Measurements from ENCODE around the gene SETD1B.
A peak's percentile ranks its signal among the peaks of the same experiment; 100 is the strongest.

The SETD1B gene

DNA sequence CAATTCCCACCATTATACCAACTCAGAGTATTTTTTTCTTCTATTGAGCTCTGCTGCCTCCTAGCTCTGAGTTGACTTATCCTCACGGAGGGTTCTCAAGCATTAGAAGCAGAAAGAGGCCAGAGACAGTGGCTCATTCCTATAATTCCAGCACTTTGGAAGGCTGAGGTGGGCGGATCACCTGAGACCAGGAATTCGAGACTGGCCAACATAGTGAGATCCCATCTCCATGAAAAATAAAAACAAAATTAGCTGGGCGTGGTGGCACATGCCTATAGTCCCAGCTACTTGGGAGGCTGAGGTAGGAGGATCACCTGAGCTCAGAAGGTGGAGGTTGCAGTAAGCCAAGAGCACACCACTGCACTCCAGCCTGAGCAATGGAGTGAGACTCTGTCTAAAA, 33.9 kb downstream of the SETD1B start:
- H4K20me1 ChIP-seq (ENCODE audit: control insufficient read depth, insufficient read depth, low read depth, low read length): no peaks in the 10 kb centered on the region
- no peak overlapping the region for H3K4me2 ChIP-seq (ENCODE audit: low read length)
- no peaks in the 10 kb centered on the region for H3K36me3 ChIP-seq (ENCODE audit: control insufficient read depth, low read length)
- H3K27ac ChIP-seq (ENCODE audit: low read depth, low read length): no peak overlapping the region
- H3K27me3 ChIP-seq (ENCODE audit: control insufficient read depth, low read length): peaks cover 23% of the 10 kb centered on the region
- H3K4me3 ChIP-seq (ENCODE audit: low read length): no peak overlapping the region
- H3K9me2 ChIP-seq (replicated peaks; ENCODE audit: control insufficient read depth, low read length): no peaks in the 10 kb centered on the region
- H3K4me1 ChIP-seq (ENCODE audit: control insufficient read depth, low read length): peaks cover 16% of the 10 kb centered on the region
- no peaks in the 10 kb centered on the region for H3K79me2 ChIP-seq (ENCODE audit: control insufficient read depth, low read length)
- peaks cover 7% of the 10 kb centered on the region; the same call in 1 of the 2 replicates for H3F3A ChIP-seq (ENCODE audit: control insufficient read depth, insufficient read depth)
- TF ChIP-seq, protein P1, sequence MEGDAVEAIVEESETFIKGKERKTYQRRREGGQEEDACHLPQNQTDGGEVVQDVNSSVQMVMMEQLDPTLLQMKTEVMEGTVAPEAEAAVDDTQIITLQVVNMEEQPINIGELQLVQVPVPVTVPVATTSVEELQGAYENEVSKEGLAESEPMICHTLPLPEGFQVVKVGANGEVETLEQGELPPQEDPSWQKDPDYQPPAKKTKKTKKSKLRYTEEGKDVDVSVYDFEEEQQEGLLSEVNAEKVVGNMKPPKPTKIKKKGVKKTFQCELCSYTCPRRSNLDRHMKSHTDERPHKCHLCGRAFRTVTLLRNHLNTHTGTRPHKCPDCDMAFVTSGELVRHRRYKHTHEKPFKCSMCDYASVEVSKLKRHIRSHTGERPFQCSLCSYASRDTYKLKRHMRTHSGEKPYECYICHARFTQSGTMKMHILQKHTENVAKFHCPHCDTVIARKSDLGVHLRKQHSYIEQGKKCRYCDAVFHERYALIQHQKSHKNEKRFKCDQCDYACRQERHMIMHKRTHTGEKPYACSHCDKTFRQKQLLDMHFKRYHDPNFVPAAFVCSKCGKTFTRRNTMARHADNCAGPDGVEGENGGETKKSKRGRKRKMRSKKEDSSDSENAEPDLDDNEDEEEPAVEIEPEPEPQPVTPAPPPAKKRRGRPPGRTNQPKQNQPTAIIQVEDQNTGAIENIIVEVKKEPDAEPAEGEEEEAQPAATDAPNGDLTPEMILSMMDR (IDR thresholded peaks at IDR 0.05; ENCODE audit: low read depth, low read length, poor library complexity, severe bottlenecking): peak; percentile 6
- no peak for TF ChIP-seq EZH2phosphoT487 (IDR thresholded peaks at IDR 0.05; ENCODE audit: borderline replicate concordance, low read length)
- no peaks in the 10 kb centered on the region for H3K9me3 ChIP-seq (ENCODE audit: control insufficient read depth, insufficient read depth, low read length)

DNA sequence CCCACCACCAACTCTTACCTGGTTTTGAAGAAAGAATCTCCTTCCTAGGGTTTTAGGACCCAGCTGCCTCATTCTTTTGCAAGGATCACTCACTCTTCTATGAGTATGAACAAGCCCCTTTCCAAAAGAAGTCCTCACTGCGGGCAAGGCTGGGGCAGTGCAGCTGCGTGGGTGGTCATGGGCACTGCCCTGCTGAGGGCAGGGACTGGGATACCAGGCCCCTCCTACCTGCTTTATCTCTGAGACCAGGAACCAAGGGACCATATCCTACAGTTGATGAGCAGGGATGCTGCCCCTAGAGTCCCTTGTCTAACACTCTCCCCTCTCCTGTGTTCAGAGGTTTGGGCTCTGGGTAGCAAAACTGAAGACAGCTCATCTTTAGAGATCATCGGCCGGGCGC, 34.3 kb downstream of the SETD1B start:
- TF ChIP-seq, protein P1 (IDR thresholded peaks at IDR 0.05; ENCODE audit: low read depth, low read length, poor library complexity, severe bottlenecking): no peak
- Histone ChIP-seq H3K4me1 (ENCODE audit: control insufficient read depth, low read length) (peaks cover 16% of the 10 kb centered on the region), H3K36me3 (ENCODE audit: control insufficient read depth, low read length) (no peaks in the 10 kb centered on the region), H3K9me2 (replicated peaks; ENCODE audit: control insufficient read depth, low read length) (no peaks in the 10 kb centered on the region), H3K27ac (ENCODE audit: low read depth, low read length) (no peak overlapping the region), H3K4me3 (ENCODE audit: low read length) (no peak overlapping the region), H3K79me2 (ENCODE audit: control insufficient read depth, low read length) (no peaks in the 10 kb centered on the region), H3K9me3 (ENCODE audit: control insufficient read depth, insufficient read depth, low read length) (no peaks in the 10 kb centered on the region), H3K4me2 (ENCODE audit: low read length) (no peak overlapping the region), H3K27me3 (ENCODE audit: control insufficient read depth, low read length) (peaks cover 23% of the 10 kb centered on the region), H4K20me1 (ENCODE audit: control insufficient read depth, insufficient read depth, low read depth, low read length) (no peaks in the 10 kb centered on the region), H3F3A (ENCODE audit: control insufficient read depth, insufficient read depth) (peaks cover 7% of the 10 kb centered on the region; the same call in 1 of the 2 replicates)

DNA sequence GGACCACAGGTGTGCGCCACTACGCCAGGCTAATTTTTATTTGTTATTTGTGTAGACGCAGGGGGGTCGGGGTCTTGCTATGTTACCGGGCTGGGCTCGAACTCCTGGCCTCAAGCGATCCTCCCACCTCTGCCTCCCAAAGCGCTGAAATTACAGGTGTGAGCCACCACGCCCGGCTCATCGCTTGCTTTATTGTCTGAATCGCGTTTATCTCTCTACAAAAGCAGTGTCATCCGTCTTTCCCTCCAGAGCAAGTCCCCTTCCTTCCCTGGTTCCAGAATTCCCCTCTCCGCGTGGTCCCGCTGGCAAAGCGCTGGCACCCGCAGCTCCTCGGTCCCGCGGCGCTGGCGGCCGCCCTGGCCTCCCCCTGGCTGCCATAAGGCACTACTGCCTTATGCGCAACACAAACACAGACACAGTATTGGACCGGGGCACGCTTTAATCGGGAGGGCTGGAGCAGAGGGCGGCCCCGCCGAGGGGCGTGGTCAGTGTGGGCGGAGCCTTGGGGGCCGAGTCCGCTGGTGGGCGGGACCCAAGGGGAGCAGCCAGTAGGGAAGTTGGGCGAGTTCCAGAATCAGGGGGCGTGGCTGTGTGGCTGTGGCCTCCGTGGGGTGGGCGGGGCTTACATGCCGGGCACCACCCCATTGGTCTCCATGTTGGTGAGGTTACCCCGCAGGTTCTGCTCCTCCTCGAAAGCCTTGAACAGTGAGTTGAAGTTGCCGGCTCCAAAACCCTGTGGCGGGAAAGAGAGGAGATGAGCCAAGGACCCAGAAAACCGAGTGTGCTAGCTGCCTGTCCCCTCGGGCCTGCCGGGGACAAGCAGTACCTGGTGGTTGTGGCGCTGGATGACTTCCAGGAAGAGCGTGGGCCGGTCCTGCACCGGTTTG, 35.5 kb downstream of the SETD1B start:
- no peak for TF ChIP-seq EZH2phosphoT487 (IDR thresholded peaks at IDR 0.05; ENCODE audit: borderline replicate concordance, low read length)
- TF ChIP-seq, protein P1 (IDR thresholded peaks at IDR 0.05; ENCODE audit: low read depth, low read length, poor library complexity, severe bottlenecking): peak; percentile 38
- peaks cover 23% of the 10 kb centered on the region for H3K27me3 ChIP-seq (ENCODE audit: control insufficient read depth, low read length)
- H3K27ac ChIP-seq (ENCODE audit: low read depth, low read length): no peak overlapping the region
- H3K9me2 ChIP-seq (replicated peaks; ENCODE audit: control insufficient read depth, low read length): no peaks in the 10 kb centered on the region
- no peaks in the 10 kb centered on the region for H3K79me2 ChIP-seq (ENCODE audit: control insufficient read depth, low read length)
- no peaks in the 10 kb centered on the region for H3K9me3 ChIP-seq (ENCODE audit: control insufficient read depth, insufficient read depth, low read length)
- peaks cover 16% of the 10 kb centered on the region for H3K4me1 ChIP-seq (ENCODE audit: control insufficient read depth, low read length)
- peak overlapping the region; percentile 89 for H3K4me2 ChIP-seq (ENCODE audit: low read length)
- no peaks in the 10 kb centered on the region for H3K36me3 ChIP-seq (ENCODE audit: control insufficient read depth, low read length)
- peak overlapping the region; percentile 86 for H3K4me3 ChIP-seq (ENCODE audit: low read length)
- H4K20me1 ChIP-seq (ENCODE audit: control insufficient read depth, insufficient read depth, low read depth, low read length): no peaks in the 10 kb centered on the region
- H3F3A ChIP-seq (ENCODE audit: control insufficient read depth, insufficient read depth): peaks cover 3% of the 10 kb centered on the region; the same call in 1 of the 2 replicates

All from DOHH2 (cell line).